Endothelial cell of umbilical vein (primary cell): ENCODE results near the gene DENND4C. TPM values are rescaled to one million over a fixed set of nuclear protein-coding genes. Genes with fewer than 3 reads are reported as not detected.
A peak's percentile ranks its signal among the peaks of the same experiment; 100 is the strongest.

Source experiments
- BruUV-seq: library from RNA; stranded (reverse); fragments of 400-500 nt; replicated peaks from 2 replicates; lab custom pipeline; 2021; lab: Mats Ljungman, UMichigan
- CTCF ChIA-PET: fragments of 300-600, 350-600 bp; sonication (Branson Sonifier 250); formaldehyde crosslinking; loops from one replicate; lab custom pipeline; 2021; ENCODE audit warnings: antibody characterized with exemption, inconsistent platforms; lab: Charles Lee
- POLR2A ChIA-PET: fragments of 300-600, 350-600 bp; sonication (Branson Sonifier 250); formaldehyde crosslinking; loops from one replicate; lab custom pipeline; 2021; ENCODE audit warnings: antibody characterized with exemption, inconsistent platforms; lab: Charles Lee
- DNase-seq: peaks from one replicate; pipeline ENCODE4 v3.0.0-alpha.2; 2011; ENCODE audit warnings: low read depth, low spot score
- FAIRE-seq: peaks from 2 replicates; lab custom pipeline; 2011; peaks lifted over from hg19 to GRCh38; lab: Jason Lieb, UNC
- H2AFZ ChIP-seq: 2 replicates; pipeline ENCODE4 v1.6.0; 2012; ENCODE audit warnings: low read depth, low read length, control low read depth, inconsistent platforms
- H3K27ac ChIP-seq: 2 replicates; pipeline ENCODE4 v1.5.1; 2011; ENCODE audit warnings: low read depth, mild to moderate bottlenecking, control low read depth, low read length, moderate library complexity; ENCODE audit not compliant: insufficient read depth
- H3K27me3 ChIP-seq, 2 experiments: 2 replicates each; pipeline versions ENCODE4 v1.6.0 to v1.6.1; 2011; ENCODE audit warnings: low read length in 2 of 2, mixed read lengths in 1 of 2; ENCODE audit not compliant: control insufficient read depth in 2 of 2, insufficient read depth in 2 of 2
- H3K36me3 ChIP-seq, 2 experiments: 2 replicates in 1 of 2; 3 replicates in 1 of 2; pipeline ENCODE4 v1.5.1; 2011; ENCODE audit warnings: low read length in 2 of 2, mild to moderate bottlenecking in 1 of 2, moderate library complexity in 1 of 2; ENCODE audit not compliant: control insufficient read depth in 2 of 2, insufficient read depth in 2 of 2; ENCODE audit errors: extremely low read depth in 1 of 2
- H3K4me1 ChIP-seq: 3 replicates; pipeline ENCODE4 v1.5.1; 2011; ENCODE audit warnings: mild to moderate bottlenecking, low read length; ENCODE audit not compliant: control insufficient read depth, insufficient read depth; ENCODE audit errors: extremely low read depth
- H3K4me2 ChIP-seq: 2 replicates; pipeline ENCODE4 v1.6.1; 2011; ENCODE audit warnings: low read length, control low read depth, mixed read lengths; ENCODE audit not compliant: insufficient read depth
- H3K4me3 ChIP-seq, 3 experiments: fragments of 200-600 bp in 1 of 3; sonication (generic), shearing (Covaris generic) in 1 of 3; replicated peaks in 1 of 3; 2 replicates each; pipeline ENCODE4 v1.5.1; 2011 to 2016; ENCODE audit warnings: control low read depth in 3 of 3, low read length in 3 of 3, mild to moderate bottlenecking in 2 of 3, inconsistent platforms in 1 of 3, low read depth in 1 of 3, moderate library complexity in 1 of 3; ENCODE audit not compliant: insufficient read depth in 1 of 3
- H3K79me2 ChIP-seq: 2 replicates; pipeline ENCODE4 v1.6.0; 2012; ENCODE audit warnings: low read length, inconsistent platforms; ENCODE audit not compliant: control insufficient read depth, insufficient read depth
- H3K9ac ChIP-seq: replicated peaks from 2 replicates; pipeline ENCODE3; 2011; ENCODE audit warnings: low read length, control low read depth; ENCODE audit not compliant: insufficient read depth; ENCODE audit errors: extremely low read depth
- H3K9me1 ChIP-seq: replicated peaks from 3 replicates; pipeline ENCODE4 v1.6.0; 2011; ENCODE audit warnings: mild to moderate bottlenecking, low read length; ENCODE audit not compliant: control insufficient read depth, insufficient read depth; ENCODE audit errors: extremely low read depth
- H3K9me3 ChIP-seq: replicated peaks from 2 replicates; pipeline ENCODE4 v1.5.1; 2012; ENCODE audit warnings: low read length, inconsistent platforms; ENCODE audit not compliant: control insufficient read depth, insufficient read depth
- H4K20me1 ChIP-seq: replicated peaks from 2 replicates; pipeline ENCODE3; 2011; ENCODE audit warnings: mild to moderate bottlenecking, low read length; ENCODE audit not compliant: control insufficient read depth, insufficient read depth; ENCODE audit errors: extremely low read depth
- FOS ChIP-seq: IDR thresholded peaks from 2 replicates; pipeline ENCODE4 v1.6.1; 2011; ENCODE audit warnings: mild to moderate bottlenecking, low read length, moderate library complexity, borderline replicate concordance; ENCODE audit not compliant: insufficient read depth
- GATA2 ChIP-seq: IDR thresholded peaks from 2 replicates; pipeline ENCODE4 v1.7.0; 2011; ENCODE audit warnings: low read depth, mild to moderate bottlenecking, moderate library complexity, mixed read lengths, low read length; ENCODE audit not compliant: insufficient read length, insufficient read depth
- JUN ChIP-seq: IDR thresholded peaks from 2 replicates; pipeline ENCODE4 v1.6.1; 2011; ENCODE audit warnings: borderline replicate concordance, low read depth; ENCODE audit not compliant: insufficient read length, insufficient read depth
- POLR2AphosphoS5 ChIP-seq: IDR thresholded peaks from 2 replicates; pipeline ENCODE4 v1.6.1; 2012; ENCODE audit warnings: low read depth, mild to moderate bottlenecking, control low read depth, low read length, moderate library complexity; ENCODE audit not compliant: insufficient read depth
- dilution Hi-C: fragments of 300-500 bp; cut with MboI; formaldehyde crosslinking; loops from one replicate; pipeline ENCODE4 v1.15.0; 2019; ENCODE audit warnings: low sequenced_read_pairs; ENCODE audit not compliant: extremely low pct_ligation_motif_present
- intact Hi-C: fragments of 100-400 bp; cut with micrococcal nuclease; formaldehyde crosslinking; loops from one replicate; pipeline ENCODE4 v1.10.0; 2022
- polyA plus RNA-seq, 4 experiments: library from polyadenylated mRNA; depleted of rRNA in 3 of 4; stranded (reverse) in 3 of 4; unstranded in 1 of 4; fragments of >200 nt; gene quantifications; 2 replicates each; pipeline versions ENCODE4 v1.2.1 to v1.2.3, GENCODE V29; 2011 to 2012; ENCODE audit warnings: missing spikeins in 1 of 4
- total RNA-seq: library from RNA; stranded (reverse); gene quantifications from 2 replicates; pipeline ENCODE4 v1.2.3, GENCODE V29; 2021
- TF ChIP-seq, protein P1 (sequence below), 2 donors: IDR thresholded peaks; 1 replicate in 1 of 2; 2 replicates in 1 of 2; pipeline ENCODE4 v1.5.1; 2011; ENCODE audit warnings: low read length in 2 of 2, mild to moderate bottlenecking in 2 of 2, moderate library complexity in 2 of 2, control low read depth in 1 of 2, inconsistent platforms in 1 of 2, low read depth in 1 of 2; ENCODE audit not compliant: insufficient read depth in 1 of 2; ENCODE audit errors: extremely low read depth in 1 of 2

DENND4C gene
- total and polyA plus RNA-seq, 2 donors (not counting 3 experiments of a cell fraction or from before 2014, with no cell fraction given) = 9.6 to 36.8 TPM

DNA sequence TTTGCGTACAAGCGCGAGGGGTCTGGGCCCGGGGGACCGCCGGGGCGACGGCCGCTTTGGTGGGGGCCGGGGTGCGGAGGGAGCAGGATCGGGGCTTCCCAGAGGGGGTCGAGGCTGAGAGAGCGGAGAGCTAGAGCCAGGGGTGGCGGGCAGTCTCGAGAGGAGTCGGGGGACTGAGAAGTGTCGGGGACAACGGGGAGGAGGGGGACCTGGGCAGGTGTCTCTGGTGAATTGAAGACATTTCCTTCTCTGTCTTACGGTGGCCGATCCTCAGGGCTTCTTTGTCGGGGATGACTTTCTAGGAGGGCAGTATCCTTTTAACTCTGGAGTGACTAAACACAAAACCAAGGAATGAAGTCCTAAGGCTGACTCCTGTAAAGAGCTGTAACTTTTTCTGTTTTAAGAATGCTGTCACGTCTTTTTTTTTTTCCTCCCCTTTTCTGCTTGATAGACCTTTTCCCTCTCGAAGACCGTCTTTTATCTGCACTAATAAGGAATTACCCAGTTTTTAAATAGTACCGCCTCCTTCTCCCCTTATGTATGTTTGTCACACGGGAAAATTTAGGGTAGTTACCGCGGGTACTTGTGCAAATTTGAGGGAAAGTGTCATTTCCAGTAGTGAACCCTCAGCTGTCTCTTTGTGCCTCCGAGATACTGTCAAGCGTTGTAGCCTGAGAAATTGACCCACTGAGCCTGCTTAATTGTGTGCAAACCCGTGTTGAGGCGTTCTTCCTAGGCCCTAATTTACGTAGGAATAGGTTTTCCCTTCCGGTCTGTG, 822 bp downstream of the DENND4C start:
- ChIA-PET POLR2A (interaction anchor here (0.5 to 1.2 kb wide), 5 partner anchors 37 to 1557 kb away, joined by 3 to 7 read pairs (median 4); no protein-coding TSS in a partner anchor), CTCF (interaction anchor here (1.2 to 4.0 kb wide), 9 partner anchors 8 to 233 kb away, joined by 3 to 20 read pairs (median 4); no protein-coding TSS in a partner anchor)
- H3K9me3 ChIP-seq = no peaks in the 10 kb centered on the region
- peak; percentile 24 for FAIRE-seq
- dilution Hi-C loops (no loop called here), intact Hi-C loops (loop anchor here (2.0 to 5.0 kb wide), 4 partner anchors 56 to 149 kb away; partner anchors contain the start of genes HAUS6, PLIN2 and RPS6)
- H3K36me3 ChIP-seq = no peaks in the 10 kb centered on the region
- no peak for TF ChIP-seq JUN
- no peak for TF ChIP-seq POLR2AphosphoS5
- TF ChIP-seq, protein P1, sequence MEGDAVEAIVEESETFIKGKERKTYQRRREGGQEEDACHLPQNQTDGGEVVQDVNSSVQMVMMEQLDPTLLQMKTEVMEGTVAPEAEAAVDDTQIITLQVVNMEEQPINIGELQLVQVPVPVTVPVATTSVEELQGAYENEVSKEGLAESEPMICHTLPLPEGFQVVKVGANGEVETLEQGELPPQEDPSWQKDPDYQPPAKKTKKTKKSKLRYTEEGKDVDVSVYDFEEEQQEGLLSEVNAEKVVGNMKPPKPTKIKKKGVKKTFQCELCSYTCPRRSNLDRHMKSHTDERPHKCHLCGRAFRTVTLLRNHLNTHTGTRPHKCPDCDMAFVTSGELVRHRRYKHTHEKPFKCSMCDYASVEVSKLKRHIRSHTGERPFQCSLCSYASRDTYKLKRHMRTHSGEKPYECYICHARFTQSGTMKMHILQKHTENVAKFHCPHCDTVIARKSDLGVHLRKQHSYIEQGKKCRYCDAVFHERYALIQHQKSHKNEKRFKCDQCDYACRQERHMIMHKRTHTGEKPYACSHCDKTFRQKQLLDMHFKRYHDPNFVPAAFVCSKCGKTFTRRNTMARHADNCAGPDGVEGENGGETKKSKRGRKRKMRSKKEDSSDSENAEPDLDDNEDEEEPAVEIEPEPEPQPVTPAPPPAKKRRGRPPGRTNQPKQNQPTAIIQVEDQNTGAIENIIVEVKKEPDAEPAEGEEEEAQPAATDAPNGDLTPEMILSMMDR (IDR thresholded peaks at IDR 0.05; ENCODE audit: extremely low read depth in 1 of 2, insufficient read depth in 1 of 2, low read depth in 1 of 2, low read length in 2 of 2) = no peak
- no peak for TF ChIP-seq GATA2
- TF ChIP-seq FOS = no peak
- H3K9ac ChIP-seq = peak overlapping the region; percentile 91
- peaks cover 49% of the 10 kb centered on the region for H3K79me2 ChIP-seq
- peak overlapping the region; percentile 86 for H3K27ac ChIP-seq
- peaks cover 19% of the 10 kb centered on the region for H3K4me1 ChIP-seq
- H3K9me1 ChIP-seq = no peaks in the 10 kb centered on the region
- H2AFZ ChIP-seq = peak overlapping the region; percentile 91
- H4K20me1 ChIP-seq = no peaks in the 10 kb centered on the region
- H3K4me2 ChIP-seq = peak overlapping the region; percentile 100
- BruUV-seq = TSS peak; percentile 36
- DNase-seq = peak; percentile 56
- no peaks in the 10 kb centered on the region for H3K27me3 ChIP-seq
- H3K4me3 ChIP-seq = peak overlapping the region; percentile 65 to 99 (median 97)
